DOHH2 (cell line): Measurements from ENCODE around the gene MIPOL1.

Source experiments
- H3F3A ChIP-seq: fragments of 200-600 bp; sonication (generic), shearing (Covaris generic); 2 replicates; pipeline ENCODE4 v1.6.0; 2016; ENCODE audit warnings: antibody characterized with exemption, mild to moderate bottlenecking; ENCODE audit not compliant: control insufficient read depth, insufficient read depth
- H3K27ac ChIP-seq: fragments of 200-600 bp; sonication (generic); 2 replicates; pipeline ENCODE4 v1.5.1; 2014; ENCODE audit warnings: low read depth, mild to moderate bottlenecking, low read length, moderate library complexity
- H3K27me3 ChIP-seq: fragments of 200-600 bp; sonication (generic); 2 replicates; pipeline ENCODE4 v1.6.1; 2014; ENCODE audit warnings: mild to moderate bottlenecking, low read length, mixed read lengths; ENCODE audit not compliant: control insufficient read depth
- H3K36me3 ChIP-seq: fragments of 200-600 bp; sonication (generic); 2 replicates; pipeline ENCODE4 v1.6.1; 2014; ENCODE audit warnings: mild to moderate bottlenecking, low read length, moderate library complexity, mixed read lengths; ENCODE audit not compliant: control insufficient read depth
- H3K4me1 ChIP-seq: fragments of 200-600 bp; sonication (generic); 2 replicates; pipeline ENCODE4 v1.6.1; 2014; ENCODE audit warnings: mild to moderate bottlenecking, low read length, mixed read lengths; ENCODE audit not compliant: control insufficient read depth
- H3K4me2 ChIP-seq: fragments of 200-600 bp; sonication (generic); 2 replicates; pipeline ENCODE4 v1.6.0; 2014; ENCODE audit warnings: mild to moderate bottlenecking, low read length, moderate library complexity
- H3K4me3 ChIP-seq: fragments of 200-600 bp; sonication (generic); 2 replicates; pipeline ENCODE4 v1.5.1; 2014; ENCODE audit warnings: mild to moderate bottlenecking, low read length, mixed read lengths
- H3K79me2 ChIP-seq: fragments of 200-600 bp; sonication (generic); 2 replicates; pipeline ENCODE4 v1.6.1; 2014; ENCODE audit warnings: mild to moderate bottlenecking, low read length, mixed read lengths; ENCODE audit not compliant: control insufficient read depth
- H3K9me2 ChIP-seq: fragments of 200-600 bp; sonication (generic); replicated peaks from 2 replicates; pipeline ENCODE4 v1.6.1; 2014; ENCODE audit warnings: mild to moderate bottlenecking, low read length, mixed read lengths; ENCODE audit not compliant: control insufficient read depth
- H3K9me3 ChIP-seq: fragments of 200-600 bp; sonication (generic); 2 replicates; pipeline ENCODE4 v1.6.1; 2014; ENCODE audit warnings: antibody characterized with exemption, low read length, mixed read lengths; ENCODE audit not compliant: control insufficient read depth, insufficient read depth
- H4K20me1 ChIP-seq: fragments of 200-600 bp; sonication (generic); 2 replicates; pipeline ENCODE4 v1.6.0; 2014; ENCODE audit warnings: low read depth, mild to moderate bottlenecking, antibody characterized with exemption, low read length, moderate library complexity; ENCODE audit not compliant: control insufficient read depth, insufficient read depth
- CTCF ChIP-seq: fragments of 200-600 bp; sonication (generic); IDR thresholded peaks from one replicate; pipeline ENCODE4 v1.5.1; 2014; ENCODE audit warnings: antibody characterized with exemption, mild to moderate bottlenecking, low read depth, low read length; ENCODE audit not compliant: poor library complexity, severe bottlenecking
- EZH2phosphoT487 ChIP-seq: fragments of 200-600 bp; sonication (generic); IDR thresholded peaks from 2 replicates; pipeline ENCODE4 v1.6.1; 2017; ENCODE audit warnings: borderline replicate concordance, mild to moderate bottlenecking, antibody characterized with exemption, low read length, moderate library complexity, mixed read lengths

MIPOL1 gene

GRCh38 chr14:37262649-37263048 lies 64.9 kb downstream of the MIPOL1 start:
- no peaks in the 10 kb centered on the region for H3K4me1 ChIP-seq
- no peaks in the 10 kb centered on the region for H3K79me2 ChIP-seq
- no peak overlapping the region for H3K4me3 ChIP-seq
- no peak overlapping the region for H3K27ac ChIP-seq
- H3K9me2 ChIP-seq: no peaks in the 10 kb centered on the region
- H4K20me1 ChIP-seq: no peaks in the 10 kb centered on the region
- no peaks in the 10 kb centered on the region for H3K36me3 ChIP-seq
- H3F3A ChIP-seq: no peaks in the 10 kb centered on the region
- H3K9me3 ChIP-seq: no peaks in the 10 kb centered on the region
- H3K4me2 ChIP-seq: no peak overlapping the region
- TF ChIP-seq CTCF (no peak), EZH2phosphoT487 (no peak)
- H3K27me3 ChIP-seq: no peaks in the 10 kb centered on the region

GRCh38 chr14:37263656-37264236 lies 66.0 kb downstream of the MIPOL1 start:
- Histone ChIP-seq H3K27ac (no peak overlapping the region), H3F3A (no peaks in the 10 kb centered on the region), H4K20me1 (no peaks in the 10 kb centered on the region), H3K79me2 (no peaks in the 10 kb centered on the region), H3K27me3 (no peaks in the 10 kb centered on the region), H3K36me3 (no peaks in the 10 kb centered on the region), H3K4me1 (no peaks in the 10 kb centered on the region), H3K9me2 (no peaks in the 10 kb centered on the region), H3K4me2 (no peak overlapping the region), H3K4me3 (no peak overlapping the region), H3K9me3 (no peaks in the 10 kb centered on the region)
- TF ChIP-seq EZH2phosphoT487 (no peak), CTCF (no peak)

GRCh38 chr14:37268788-37269187 lies 71.1 kb downstream of the MIPOL1 start:
- H3K27ac ChIP-seq: no peak overlapping the region
- TF ChIP-seq CTCF (no peak), EZH2phosphoT487 (no peak)
- H4K20me1 ChIP-seq: no peaks in the 10 kb centered on the region
- no peaks in the 10 kb centered on the region for H3K36me3 ChIP-seq
- H3K79me2 ChIP-seq: no peaks in the 10 kb centered on the region
- no peaks in the 10 kb centered on the region for H3K27me3 ChIP-seq
- H3F3A ChIP-seq: no peaks in the 10 kb centered on the region
- no peaks in the 10 kb centered on the region for H3K4me1 ChIP-seq
- no peaks in the 10 kb centered on the region for H3K9me2 ChIP-seq
- H3K9me3 ChIP-seq: no peaks in the 10 kb centered on the region
- H3K4me2 ChIP-seq: no peak overlapping the region
- no peak overlapping the region for H3K4me3 ChIP-seq

- no peak overlapping the region for H3K4me2 ChIP-seq
- TF ChIP-seq CTCF: no peak
- no peak for TF ChIP-seq EZH2phosphoT487
- no peaks in the 10 kb centered on the region for H3K9me3 ChIP-seq
- H3K4me3 ChIP-seq: no peak overlapping the region
- H4K20me1 ChIP-seq: no peaks in the 10 kb centered on the region
- H3F3A ChIP-seq: no peaks in the 10 kb centered on the region
- H3K9me2 ChIP-seq: no peaks in the 10 kb centered on the region
- no peaks in the 10 kb centered on the region for H3K27me3 ChIP-seq
- no peaks in the 10 kb centered on the region for H3K36me3 ChIP-seq
- H3K79me2 ChIP-seq: no peaks in the 10 kb centered on the region
- no peaks in the 10 kb centered on the region for H3K4me1 ChIP-seq
- H3K27ac ChIP-seq: no peak overlapping the region
Observed at GRCh38 chr14:37270629-37271028, 72.9 kb downstream of the MIPOL1 start.
